Measurements from ENCODE around the gene PACRG. TPM values are rescaled to one million over a fixed set of nuclear protein-coding genes. Genes with fewer than 3 reads are reported as not detected.

PACRG gene
- polyA plus RNA-seq, 1 donor: 1.5 TPM

- Histone ChIP-seq H3K36me3 (ENCODE audit: control insufficient read depth, insufficient read depth, low read length) (no peaks in the 10 kb centered on the region), H3K4me1 (ENCODE audit: control insufficient read depth, insufficient read depth, low read length) (no peaks in the 10 kb centered on the region), H3K4me3 (ENCODE audit: low read length) (no peak overlapping the region), H3K9me3 (ENCODE audit: control insufficient read depth, low read depth, low read length) (no peaks in the 10 kb centered on the region), H3K27ac (ENCODE audit: low read length) (no peak overlapping the region), H3K27me3 (ENCODE audit: control insufficient read depth, insufficient read depth, low read length) (no peaks in the 10 kb centered on the region)
- no peak for DNase-seq
- WGBS (ENCODE audit: insufficient coverage, low lambda C conversion rate): 88% methylated on average over 1 of the region's 4 CpGs
These were observed 449.2 kb downstream of the PACRG start for GRCh38 chr6:163177007-163177406.

GRCh38 chr6:163177892-163178420 is 450.2 kb downstream of the PACRG start:
- Histone ChIP-seq H3K4me1 (ENCODE audit: control insufficient read depth, insufficient read depth, low read length) (no peaks in the 10 kb centered on the region), H3K36me3 (ENCODE audit: control insufficient read depth, insufficient read depth, low read length) (no peaks in the 10 kb centered on the region), H3K27me3 (ENCODE audit: control insufficient read depth, insufficient read depth, low read length) (no peaks in the 10 kb centered on the region), H3K9me3 (ENCODE audit: control insufficient read depth, low read depth, low read length) (no peaks in the 10 kb centered on the region), H3K27ac (ENCODE audit: low read length) (no peak overlapping the region), H3K4me3 (ENCODE audit: low read length) (no peak overlapping the region)
- no CpG with 5 or more reads among the region's 11 CpGs for WGBS (ENCODE audit: insufficient coverage, low lambda C conversion rate)
- no peak for DNase-seq

GRCh38 chr6:163179061-163179460 is 451.3 kb downstream of the PACRG start:
- H3K27ac ChIP-seq (ENCODE audit: low read length): no peak overlapping the region
- H3K4me1 ChIP-seq (ENCODE audit: control insufficient read depth, insufficient read depth, low read length): no peaks in the 10 kb centered on the region
- no peaks in the 10 kb centered on the region for H3K36me3 ChIP-seq (ENCODE audit: control insufficient read depth, insufficient read depth, low read length)
- no peak for DNase-seq
- no CpG with 5 or more reads among the region's 9 CpGs for WGBS (ENCODE audit: insufficient coverage, low lambda C conversion rate)
- no peaks in the 10 kb centered on the region for H3K9me3 ChIP-seq (ENCODE audit: control insufficient read depth, low read depth, low read length)
- no peaks in the 10 kb centered on the region for H3K27me3 ChIP-seq (ENCODE audit: control insufficient read depth, insufficient read depth, low read length)
- H3K4me3 ChIP-seq (ENCODE audit: low read length): no peak overlapping the region

- H3K4me3 ChIP-seq (ENCODE audit: low read length): no peak overlapping the region
- no peaks in the 10 kb centered on the region for H3K9me3 ChIP-seq (ENCODE audit: control insufficient read depth, low read depth, low read length)
- H3K4me1 ChIP-seq (ENCODE audit: control insufficient read depth, insufficient read depth, low read length): no peaks in the 10 kb centered on the region
- H3K27me3 ChIP-seq (ENCODE audit: control insufficient read depth, insufficient read depth, low read length): no peaks in the 10 kb centered on the region
- H3K27ac ChIP-seq (ENCODE audit: low read length): no peak overlapping the region
- no CpG with 5 or more reads among the region's 7 CpGs for WGBS (ENCODE audit: insufficient coverage, low lambda C conversion rate)
- H3K36me3 ChIP-seq (ENCODE audit: control insufficient read depth, insufficient read depth, low read length): no peaks in the 10 kb centered on the region
- DNase-seq: no peak
These were observed 451.9 kb downstream of the PACRG start for GRCh38 chr6:163179721-163180120.

- WGBS (ENCODE audit: insufficient coverage, low lambda C conversion rate): no CpG with 5 or more reads among the region's 17 CpGs
- peak; percentile 28 to 37 for DNase-seq
- H3K9me3 ChIP-seq (ENCODE audit: control insufficient read depth, low read depth, low read length): no peaks in the 10 kb centered on the region
- no peaks in the 10 kb centered on the region for H3K4me1 ChIP-seq (ENCODE audit: control insufficient read depth, insufficient read depth, low read length)
- no peak overlapping the region for H3K4me3 ChIP-seq (ENCODE audit: low read length)
- H3K27me3 ChIP-seq (ENCODE audit: control insufficient read depth, insufficient read depth, low read length): no peaks in the 10 kb centered on the region
- H3K27ac ChIP-seq (ENCODE audit: low read length): no peak overlapping the region
- H3K36me3 ChIP-seq (ENCODE audit: control insufficient read depth, insufficient read depth, low read length): no peaks in the 10 kb centered on the region
These were observed 453.2 kb downstream of the PACRG start for GRCh38 chr6:163180874-163181541.

GRCh38 chr6:163181666-163182180 is 453.9 kb downstream of the PACRG start:
- Histone ChIP-seq H3K4me1 (ENCODE audit: control insufficient read depth, insufficient read depth, low read length) (no peaks in the 10 kb centered on the region), H3K27me3 (ENCODE audit: control insufficient read depth, insufficient read depth, low read length) (no peaks in the 10 kb centered on the region), H3K9me3 (ENCODE audit: control insufficient read depth, low read depth, low read length) (no peaks in the 10 kb centered on the region), H3K4me3 (ENCODE audit: low read length) (no peak overlapping the region), H3K27ac (ENCODE audit: low read length) (no peak overlapping the region), H3K36me3 (ENCODE audit: control insufficient read depth, insufficient read depth, low read length) (no peaks in the 10 kb centered on the region)
- WGBS (ENCODE audit: insufficient coverage, low lambda C conversion rate): no CpG with 5 or more reads among the region's 16 CpGs
- no peak for DNase-seq

GRCh38 chr6:163182696-163183095 is 454.9 kb downstream of the PACRG start:
- H3K27me3 ChIP-seq (ENCODE audit: control insufficient read depth, insufficient read depth, low read length): no peaks in the 10 kb centered on the region
- WGBS (ENCODE audit: insufficient coverage, low lambda C conversion rate): 91% methylated on average over 4 of the region's 7 CpGs
- DNase-seq: no peak
- H3K4me1 ChIP-seq (ENCODE audit: control insufficient read depth, insufficient read depth, low read length): no peaks in the 10 kb centered on the region
- H3K27ac ChIP-seq (ENCODE audit: low read length): no peak overlapping the region
- H3K4me3 ChIP-seq (ENCODE audit: low read length): no peak overlapping the region
- H3K36me3 ChIP-seq (ENCODE audit: control insufficient read depth, insufficient read depth, low read length): no peaks in the 10 kb centered on the region
- no peaks in the 10 kb centered on the region for H3K9me3 ChIP-seq (ENCODE audit: control insufficient read depth, low read depth, low read length)

GRCh38 chr6:163183806-163184205 is 456.0 kb downstream of the PACRG start:
- H3K4me3 ChIP-seq (ENCODE audit: low read length): no peak overlapping the region
- WGBS (ENCODE audit: insufficient coverage, low lambda C conversion rate): 100% methylated on average over 1 of the region's 3 CpGs

DNA sequence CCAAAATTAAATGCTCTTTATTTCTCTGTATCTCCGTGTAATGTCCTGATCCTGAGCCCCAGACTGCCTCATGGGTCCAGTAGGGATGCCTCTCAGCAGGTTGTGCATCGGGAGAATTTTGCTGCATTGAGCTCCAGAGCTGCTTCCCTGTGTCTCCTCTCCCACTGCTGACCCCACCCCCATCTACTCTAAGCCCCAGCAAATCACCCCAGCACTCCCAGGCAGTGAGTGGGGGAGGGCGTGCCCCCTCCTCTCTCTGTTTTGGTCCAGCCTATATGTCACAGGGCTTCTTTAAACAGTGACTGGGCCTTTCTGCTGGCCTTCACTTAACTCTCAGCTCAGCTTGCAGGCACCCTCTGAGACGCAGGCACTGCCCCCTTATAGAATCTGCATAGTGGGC is 458.0 kb downstream of the PACRG start:
- Histone ChIP-seq H3K4me1 (ENCODE audit: control insufficient read depth, insufficient read depth, low read length) (no peaks in the 10 kb centered on the region), H3K4me3 (ENCODE audit: low read length) (no peak overlapping the region), H3K27me3 (ENCODE audit: control insufficient read depth, insufficient read depth, low read length) (no peaks in the 10 kb centered on the region), H3K36me3 (ENCODE audit: control insufficient read depth, insufficient read depth, low read length) (no peaks in the 10 kb centered on the region), H3K9me3 (ENCODE audit: control insufficient read depth, low read depth, low read length) (no peaks in the 10 kb centered on the region), H3K27ac (ENCODE audit: low read length) (no peak overlapping the region)
- no peak for DNase-seq
- WGBS (ENCODE audit: insufficient coverage, low lambda C conversion rate): no CpG with 5 or more reads among the region's 4 CpGs

More at GRCh38 chr6:163183806-163184205, 456.0 kb downstream of the PACRG start:
- Histone ChIP-seq H3K4me1 (ENCODE audit: control insufficient read depth, insufficient read depth, low read length) (no peaks in the 10 kb centered on the region), H3K36me3 (ENCODE audit: control insufficient read depth, insufficient read depth, low read length) (no peaks in the 10 kb centered on the region), H3K9me3 (ENCODE audit: control insufficient read depth, low read depth, low read length) (no peaks in the 10 kb centered on the region), H3K27ac (ENCODE audit: low read length) (no peak overlapping the region), H3K27me3 (ENCODE audit: control insufficient read depth, insufficient read depth, low read length) (no peaks in the 10 kb centered on the region)
- DNase-seq: no peak

DNA sequence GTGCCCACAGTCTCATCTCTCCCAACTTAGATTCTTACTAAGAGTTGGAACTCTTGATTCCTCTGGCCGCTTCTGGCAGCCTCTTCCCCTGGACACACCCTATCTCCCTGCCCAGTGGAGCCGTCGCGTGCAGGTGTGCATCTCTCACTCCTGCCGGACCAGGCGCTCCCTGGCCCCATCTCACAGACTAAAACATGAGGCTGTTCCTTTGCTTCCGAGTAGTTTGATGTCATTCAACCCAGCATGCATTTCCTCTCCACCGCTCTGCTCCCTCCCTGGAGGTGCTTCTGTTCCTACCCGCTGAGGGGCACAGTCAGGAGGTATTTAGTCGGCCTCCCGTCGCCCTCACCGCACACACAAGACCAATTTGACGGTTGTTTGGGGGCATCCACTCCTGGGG is 458.8 kb downstream of the PACRG start:
- Histone ChIP-seq H3K36me3 (ENCODE audit: control insufficient read depth, insufficient read depth, low read length) (no peaks in the 10 kb centered on the region), H3K27ac (ENCODE audit: low read length) (no peak overlapping the region), H3K4me3 (ENCODE audit: low read length) (no peak overlapping the region), H3K9me3 (ENCODE audit: control insufficient read depth, low read depth, low read length) (no peaks in the 10 kb centered on the region), H3K27me3 (ENCODE audit: control insufficient read depth, insufficient read depth, low read length) (no peaks in the 10 kb centered on the region), H3K4me1 (ENCODE audit: control insufficient read depth, insufficient read depth, low read length) (no peaks in the 10 kb centered on the region)
- DNase-seq: no peak
- no CpG with 5 or more reads among the region's 14 CpGs for WGBS (ENCODE audit: insufficient coverage, low lambda C conversion rate)

- H3K27ac ChIP-seq (ENCODE audit: low read length): no peak overlapping the region
- WGBS (ENCODE audit: insufficient coverage, low lambda C conversion rate): no CpG with 5 or more reads among the region's 17 CpGs
- no peak overlapping the region for H3K4me3 ChIP-seq (ENCODE audit: low read length)
These were observed 459.4 kb downstream of the PACRG start for GRCh38 chr6:163187201-163187600.

More at GRCh38 chr6:163187201-163187600, 459.4 kb downstream of the PACRG start:
- Histone ChIP-seq H3K4me1 (ENCODE audit: control insufficient read depth, insufficient read depth, low read length) (no peaks in the 10 kb centered on the region), H3K27me3 (ENCODE audit: control insufficient read depth, insufficient read depth, low read length) (no peaks in the 10 kb centered on the region), H3K36me3 (ENCODE audit: control insufficient read depth, insufficient read depth, low read length) (no peaks in the 10 kb centered on the region), H3K9me3 (ENCODE audit: control insufficient read depth, low read depth, low read length) (no peaks in the 10 kb centered on the region)
- DNase-seq: no peak
